Measurements from ENCODE around the gene GALNT14. TPM values are rescaled to one million over a fixed set of nuclear protein-coding genes. Genes with fewer than 3 reads are reported as not detected.

The GALNT14 gene
- total RNA-seq, 3 donors from 2014 or later, result 0.16 to 4.3 (median 4.1) TPM

DNA sequence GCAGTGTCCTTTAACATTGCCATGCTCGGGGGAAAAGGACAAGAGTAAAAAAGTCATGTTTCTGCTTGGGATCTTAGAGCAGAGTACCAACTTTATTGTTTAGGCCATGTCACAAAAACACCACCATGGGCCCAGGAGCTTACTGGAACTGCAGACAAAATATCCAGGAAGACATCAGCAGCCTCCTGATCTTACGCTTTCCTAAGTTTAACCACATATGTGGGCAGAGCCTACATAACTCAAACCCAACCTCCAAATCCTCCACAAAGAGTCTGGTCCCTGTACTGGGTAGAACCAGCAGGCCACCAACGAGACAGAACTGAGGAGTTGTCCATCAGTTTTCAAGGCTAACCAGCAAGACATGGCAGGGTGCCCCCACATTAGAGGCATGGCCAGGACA lies 10.3 kb downstream of the GALNT14 start:
- Histone ChIP-seq H3K36me3 (no peaks in the 10 kb centered on the region), H3K27me3 (no peaks in the 10 kb centered on the region), H3K9me3 (no peaks in the 10 kb centered on the region), H3K27ac (no peak overlapping the region), H3K4me1 (no peaks in the 10 kb centered on the region), H3K4me3 (no peak overlapping the region)
- DNase-seq (ENCODE audit: low spot score in 2 of 2), result no peak
- TF ChIP-seq POLR2AphosphoS5 (IDR thresholded peaks at IDR 0.05) (no peak), POLR2A (IDR thresholded peaks at IDR 0.05) (no peak)
- TF ChIP-seq, protein P1, sequence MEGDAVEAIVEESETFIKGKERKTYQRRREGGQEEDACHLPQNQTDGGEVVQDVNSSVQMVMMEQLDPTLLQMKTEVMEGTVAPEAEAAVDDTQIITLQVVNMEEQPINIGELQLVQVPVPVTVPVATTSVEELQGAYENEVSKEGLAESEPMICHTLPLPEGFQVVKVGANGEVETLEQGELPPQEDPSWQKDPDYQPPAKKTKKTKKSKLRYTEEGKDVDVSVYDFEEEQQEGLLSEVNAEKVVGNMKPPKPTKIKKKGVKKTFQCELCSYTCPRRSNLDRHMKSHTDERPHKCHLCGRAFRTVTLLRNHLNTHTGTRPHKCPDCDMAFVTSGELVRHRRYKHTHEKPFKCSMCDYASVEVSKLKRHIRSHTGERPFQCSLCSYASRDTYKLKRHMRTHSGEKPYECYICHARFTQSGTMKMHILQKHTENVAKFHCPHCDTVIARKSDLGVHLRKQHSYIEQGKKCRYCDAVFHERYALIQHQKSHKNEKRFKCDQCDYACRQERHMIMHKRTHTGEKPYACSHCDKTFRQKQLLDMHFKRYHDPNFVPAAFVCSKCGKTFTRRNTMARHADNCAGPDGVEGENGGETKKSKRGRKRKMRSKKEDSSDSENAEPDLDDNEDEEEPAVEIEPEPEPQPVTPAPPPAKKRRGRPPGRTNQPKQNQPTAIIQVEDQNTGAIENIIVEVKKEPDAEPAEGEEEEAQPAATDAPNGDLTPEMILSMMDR (IDR thresholded peaks at IDR 0.05), result no peak
- intact Hi-C loops (cut with DNase I; ENCODE audit: low total_unique reads), result no loop called here

DNA sequence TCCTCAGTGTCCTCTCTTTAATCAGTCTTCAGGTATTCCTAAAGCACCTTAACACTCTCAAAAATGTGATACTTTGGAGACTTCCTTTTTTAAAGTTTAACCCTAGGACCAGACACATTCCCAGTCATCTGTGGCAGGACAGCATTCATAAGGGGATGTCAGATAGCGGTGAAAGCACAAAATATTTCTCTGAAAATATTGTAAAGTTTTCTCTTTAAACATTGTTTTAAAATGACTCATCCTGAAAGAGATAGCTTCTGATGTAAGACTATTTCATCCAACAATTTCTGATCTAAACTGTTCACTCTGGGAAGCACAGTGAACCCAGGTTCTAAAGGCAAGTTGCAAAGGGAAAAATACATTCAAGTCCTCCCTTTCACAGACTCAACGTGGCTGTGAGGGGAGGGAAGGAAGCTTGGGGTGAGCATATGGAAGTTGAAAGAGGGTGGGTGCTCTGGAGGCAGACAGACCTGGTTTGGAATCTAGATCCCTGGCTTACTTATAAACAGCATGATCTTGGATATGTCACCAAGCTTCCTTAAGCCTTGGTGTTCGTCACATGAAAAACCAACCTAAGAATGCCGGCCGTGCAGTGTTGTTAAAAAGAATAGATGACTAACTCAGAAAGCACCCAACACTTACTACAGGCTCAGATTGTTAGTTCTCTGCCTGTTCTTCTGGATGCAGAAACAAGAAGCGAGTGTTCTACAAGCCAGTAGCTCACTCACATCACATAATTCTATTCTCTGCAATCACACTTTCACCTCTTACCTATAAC lies 12.1 kb downstream of the GALNT14 start:
- no peaks in the 10 kb centered on the region for H3K4me1 ChIP-seq
- TF ChIP-seq POLR2AphosphoS5 (IDR thresholded peaks at IDR 0.05) (no peak), POLR2A (IDR thresholded peaks at IDR 0.05) (no peak)
- TF ChIP-seq, protein P1 (IDR thresholded peaks at IDR 0.05), result no peak
- no peak overlapping the region for H3K4me3 ChIP-seq
- no peak for DNase-seq (ENCODE audit: low spot score in 2 of 2)
- intact Hi-C loops (cut with DNase I; ENCODE audit: low total_unique reads), result no loop called here
- H3K9me3 ChIP-seq, result no peaks in the 10 kb centered on the region
- no peaks in the 10 kb centered on the region for H3K27me3 ChIP-seq
- no peaks in the 10 kb centered on the region for H3K36me3 ChIP-seq
- H3K27ac ChIP-seq, result no peak overlapping the region

DNA sequence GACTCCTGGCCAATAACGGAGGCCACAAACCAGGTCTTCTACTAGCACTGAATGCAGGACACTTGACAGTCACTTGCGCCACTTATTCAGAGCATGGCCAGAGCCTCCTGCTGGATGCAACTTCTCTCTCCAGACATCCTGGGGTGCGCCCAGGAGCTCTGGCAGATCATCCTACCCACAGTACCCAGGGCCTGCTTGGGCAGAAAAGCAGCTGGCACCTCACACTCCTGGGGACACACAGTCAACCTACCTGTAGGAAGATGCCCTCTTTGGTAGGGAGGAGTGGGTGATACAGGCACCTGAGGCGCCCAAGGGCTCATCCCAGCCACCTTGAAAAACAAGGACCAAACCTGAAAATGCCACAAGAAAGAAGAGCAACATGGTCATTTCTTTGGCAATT lies 13.3 kb downstream of the GALNT14 start:
- Histone ChIP-seq H3K4me1 (no peaks in the 10 kb centered on the region), H3K27me3 (no peaks in the 10 kb centered on the region), H3K36me3 (no peaks in the 10 kb centered on the region), H3K9me3 (no peaks in the 10 kb centered on the region), H3K27ac (no peak overlapping the region), H3K4me3 (no peak overlapping the region)
- intact Hi-C loops (cut with DNase I; ENCODE audit: low total_unique reads), result no loop called here
- DNase-seq (ENCODE audit: low spot score in 2 of 2), result no peak
- TF ChIP-seq, protein P1 (IDR thresholded peaks at IDR 0.05), result no peak
- TF ChIP-seq POLR2A (IDR thresholded peaks at IDR 0.05), result no peak
- no peak for TF ChIP-seq POLR2AphosphoS5 (IDR thresholded peaks at IDR 0.05)

DNA sequence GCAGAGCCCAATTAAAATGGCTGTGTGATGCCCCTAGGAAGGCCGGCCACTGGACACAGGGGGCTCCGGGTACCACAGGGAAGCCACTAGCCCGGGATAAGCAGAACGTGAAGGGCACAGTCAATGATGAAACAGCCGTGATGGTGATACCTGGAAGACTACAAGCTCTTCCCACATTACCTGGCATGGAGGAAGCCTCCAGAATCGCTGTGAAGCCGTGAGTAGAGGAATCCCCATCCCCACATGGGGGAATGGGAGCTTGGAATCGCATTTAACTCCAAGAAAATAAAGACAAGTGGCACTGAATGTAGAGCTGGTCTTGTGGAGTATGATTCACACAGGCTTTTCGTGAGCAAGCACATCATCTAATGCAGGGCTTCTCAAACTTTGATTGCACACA lies 16.1 kb downstream of the GALNT14 start:
- no peak for TF ChIP-seq POLR2A (IDR thresholded peaks at IDR 0.05)
- TF ChIP-seq, protein P1 (IDR thresholded peaks at IDR 0.05), result no peak
- no peak for TF ChIP-seq POLR2AphosphoS5 (IDR thresholded peaks at IDR 0.05)
- Histone ChIP-seq H3K4me3 (no peak overlapping the region), H3K36me3 (no peaks in the 10 kb centered on the region), H3K27me3 (no peaks in the 10 kb centered on the region), H3K4me1 (no peaks in the 10 kb centered on the region), H3K9me3 (no peaks in the 10 kb centered on the region), H3K27ac (no peak overlapping the region)
- intact Hi-C loops (cut with DNase I; ENCODE audit: low total_unique reads), result no loop called here
- DNase-seq (ENCODE audit: low spot score in 2 of 2), result no peak

DNA sequence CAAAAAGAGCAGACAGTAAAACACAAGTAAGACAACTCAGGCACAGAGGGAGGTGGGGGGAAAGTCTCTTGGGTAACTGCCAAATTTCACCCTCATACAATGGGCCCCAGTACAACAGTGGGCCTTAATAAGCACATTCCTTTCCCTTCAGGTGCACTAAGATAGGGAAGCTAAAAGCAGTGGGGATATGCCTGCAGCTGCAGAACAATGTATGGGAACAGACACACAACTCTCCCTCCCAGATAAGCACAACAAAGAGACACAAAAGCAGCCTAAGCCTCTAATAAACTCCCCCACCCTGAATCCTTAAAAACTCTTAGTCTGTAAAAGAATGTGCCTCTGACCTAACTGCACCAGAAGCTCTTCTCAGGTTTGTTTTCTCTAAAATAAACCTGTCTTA lies 24.5 kb downstream of the GALNT14 start:
- DNase-seq (ENCODE audit: low spot score in 2 of 2), result no peak
- Histone ChIP-seq H3K36me3 (no peaks in the 10 kb centered on the region), H3K27me3 (no peaks in the 10 kb centered on the region), H3K9me3 (no peaks in the 10 kb centered on the region), H3K27ac (no peak overlapping the region), H3K4me3 (no peak overlapping the region), H3K4me1 (no peaks in the 10 kb centered on the region)
- TF ChIP-seq POLR2A (IDR thresholded peaks at IDR 0.05), result no peak
- no peak for TF ChIP-seq POLR2AphosphoS5 (IDR thresholded peaks at IDR 0.05)
- TF ChIP-seq, protein P1 (IDR thresholded peaks at IDR 0.05), result no peak
- intact Hi-C loops (cut with DNase I; ENCODE audit: low total_unique reads), result no loop called here
